CD4-positive, CD25-positive, alpha-beta regulatory T cell (primary cell): ENCODE results near the gene TMEM115. TPM values are rescaled to one million over a fixed set of nuclear protein-coding genes. Genes with fewer than 3 reads are reported as not detected.

ENCODE experiments used
- ATAC-seq, 2 donors: fragments of 150-1000 bp; cut with Tn5 transposase; one replicate each; pipeline ENCODE4 v1.10.0; 2021; ENCODE audit warnings: low read depth in 2 of 2, moderate number of reproducible peaks in 2 of 2, moderate library complexity in 1 of 2
- DNase-seq, 3 donors: peaks; one replicate each; pipeline versions ENCODE4 v3.0.0 to v3.0.0-alpha.2; 2012 to 2022; ENCODE audit warnings: mixed read lengths in 1 of 3
- H3K27ac ChIP-seq: one replicate; pipeline ENCODE4 v1.7.0; 2013; ENCODE audit warnings: mild to moderate bottlenecking, low read length; ENCODE audit not compliant: insufficient read depth, poor library complexity, severe bottlenecking
- H3K27me3 ChIP-seq: one replicate; pipeline ENCODE4 v1.7.0; 2013; ENCODE audit warnings: low read length; ENCODE audit not compliant: control insufficient read depth, insufficient read depth
- H3K36me3 ChIP-seq: one replicate; pipeline ENCODE4 v1.7.0; 2013; ENCODE audit warnings: mild to moderate bottlenecking, low read length, moderate library complexity; ENCODE audit not compliant: control insufficient read depth, insufficient read depth
- H3K4me1 ChIP-seq: 2 replicates; pipeline ENCODE4 v1.7.0; 2013; ENCODE audit warnings: mild to moderate bottlenecking, low read length; ENCODE audit not compliant: insufficient read depth, control insufficient read depth, poor library complexity, severe bottlenecking
- H3K4me3 ChIP-seq: one replicate; pipeline ENCODE4 v1.7.0; 2013; ENCODE audit warnings: low read depth, mild to moderate bottlenecking, low read length, moderate library complexity
- H3K9me3 ChIP-seq, 2 experiments: 1 replicate in 1 of 2; 2 replicates in 1 of 2; pipeline ENCODE4 v1.7.0; 2013; ENCODE audit warnings: low read length in 2 of 2, mild to moderate bottlenecking in 1 of 2, moderate library complexity in 1 of 2; ENCODE audit not compliant: control insufficient read depth in 2 of 2
- H3K27ac Mint-ChIP-seq, 3 donors: one replicate each; pipeline ENCODE4 v1.8.0; 2020 to 2022; ENCODE audit warnings: mild to moderate bottlenecking in 3 of 3, mixed read lengths in 3 of 3, moderate library complexity in 2 of 3
- H3K27me3 Mint-ChIP-seq: one replicate; pipeline ENCODE4 v1.8.0; 2022; ENCODE audit warnings: mild to moderate bottlenecking, mixed read lengths
- H3K36me3 Mint-ChIP-seq: one replicate; pipeline ENCODE4 v1.8.0; 2020; ENCODE audit warnings: mixed read lengths
- H3K4me1 Mint-ChIP-seq, 4 donors: one replicate each; pipeline ENCODE4 v1.8.0; 2020 to 2022; ENCODE audit warnings: mixed read lengths in 4 of 4, mild to moderate bottlenecking in 1 of 4
- H3K4me3 Mint-ChIP-seq, 4 donors: one replicate each; pipeline ENCODE4 v1.8.0; 2020 to 2022; ENCODE audit warnings: mild to moderate bottlenecking in 4 of 4, mixed read lengths in 4 of 4, moderate library complexity in 3 of 4
- H3K9me3 Mint-ChIP-seq, 7 donors: one replicate each; pipeline ENCODE4 v1.8.0; 2020 to 2022; ENCODE audit warnings: mixed read lengths in 7 of 7, mild to moderate bottlenecking in 3 of 7, moderate library complexity in 2 of 7
- polyA plus RNA-seq, 4 donors: library from polyadenylated mRNA; unstranded; fragments of 300-500 nt; fragmentation: Illumina TruSeq; gene quantifications; one replicate each; pipeline ENCODE4 v1.2.3, GENCODE V29; 2021
- total RNA-seq: library from RNA; stranded (reverse); gene quantifications from one replicate; pipeline ENCODE4 v1.2.3, GENCODE V29; 2022

TMEM115 gene
- total and polyA plus RNA-seq, 5 donors from 2014 or later, result 18.3 to 38.6 (median 36.3) TPM

- Histone ChIP-seq H3K4me3 (no peak overlapping the region), H3K4me1 (no peaks in the 10 kb centered on the region), H3K27me3 (no peaks in the 10 kb centered on the region), H3K9me3 (no peaks in the 10 kb centered on the region), H3K36me3 (no peaks in the 10 kb centered on the region), H3K27ac (no peak overlapping the region)
- no peaks in the 10 kb centered on the region for H3K36me3 Mint-ChIP-seq
- no peak overlapping the region for H3K27ac Mint-ChIP-seq
- peaks cover 0 to 2% (median 0%) of the 10 kb centered on the region in 4 donors for H3K4me1 Mint-ChIP-seq
- DNase-seq, result no peak
- no peaks in the 10 kb centered on the region for H3K9me3 Mint-ChIP-seq
- no peak for ATAC-seq
- H3K27me3 Mint-ChIP-seq, result no peaks in the 10 kb centered on the region
- H3K4me3 Mint-ChIP-seq, result no peak overlapping the region
Measured at GRCh38 chr3:50393061-50393460, 33.7 kb upstream of the TMEM115 start.

GRCh38 chr3:50392101-50392715 is 32.9 kb upstream of the TMEM115 start:
- DNase-seq, result no peak
- Histone ChIP-seq H3K27ac (no peak overlapping the region), H3K4me3 (no peak overlapping the region), H3K27me3 (no peaks in the 10 kb centered on the region), H3K4me1 (no peaks in the 10 kb centered on the region), H3K36me3 (no peaks in the 10 kb centered on the region), H3K9me3 (no peaks in the 10 kb centered on the region)
- H3K27ac Mint-ChIP-seq, result peak overlapping the region in 1 of 3 donors; percentile 23
- peaks cover 0 to 2% (median 0%) of the 10 kb centered on the region in 4 donors for H3K4me1 Mint-ChIP-seq
- no peaks in the 10 kb centered on the region for H3K27me3 Mint-ChIP-seq
- no peak for ATAC-seq
- no peak overlapping the region for H3K4me3 Mint-ChIP-seq
- H3K36me3 Mint-ChIP-seq, result no peaks in the 10 kb centered on the region
- no peaks in the 10 kb centered on the region for H3K9me3 Mint-ChIP-seq

- no peaks in the 10 kb centered on the region for H3K36me3 Mint-ChIP-seq
- no peaks in the 10 kb centered on the region for H3K9me3 Mint-ChIP-seq
- no peaks in the 10 kb centered on the region for H3K27me3 ChIP-seq
- H3K9me3 ChIP-seq, result no peaks in the 10 kb centered on the region
- no peaks in the 10 kb centered on the region for H3K27me3 Mint-ChIP-seq
- H3K27ac ChIP-seq, result no peak overlapping the region
- no peaks in the 10 kb centered on the region for H3K36me3 ChIP-seq
- H3K4me1 Mint-ChIP-seq, result peaks cover 0 to 2% (median 0%) of the 10 kb centered on the region in 4 donors
- ATAC-seq, result no peak
- DNase-seq, result no peak
- H3K4me3 Mint-ChIP-seq, result no peak overlapping the region
- H3K4me1 ChIP-seq, result no peaks in the 10 kb centered on the region
- H3K27ac Mint-ChIP-seq, result peak overlapping the region in 1 of 3 donors; percentile 56
- no peak overlapping the region for H3K4me3 ChIP-seq
Measured at GRCh38 chr3:50390508-50391224, 31.3 kb upstream of the TMEM115 start.

- no peak for DNase-seq
- no peak overlapping the region for H3K27ac ChIP-seq
- no peak for ATAC-seq
- H3K4me1 Mint-ChIP-seq, result peaks cover 0 to 2% (median 0%) of the 10 kb centered on the region in 4 donors
- no peaks in the 10 kb centered on the region for H3K9me3 ChIP-seq
- no peaks in the 10 kb centered on the region for H3K9me3 Mint-ChIP-seq
- no peak overlapping the region for H3K4me3 Mint-ChIP-seq
- no peaks in the 10 kb centered on the region for H3K4me1 ChIP-seq
- H3K27me3 Mint-ChIP-seq, result no peaks in the 10 kb centered on the region
- no peaks in the 10 kb centered on the region for H3K36me3 Mint-ChIP-seq
- no peak overlapping the region for H3K27ac Mint-ChIP-seq
- H3K4me3 ChIP-seq, result no peak overlapping the region
- no peaks in the 10 kb centered on the region for H3K36me3 ChIP-seq
- H3K27me3 ChIP-seq, result no peaks in the 10 kb centered on the region
Measured at GRCh38 chr3:50389414-50389767, 30.1 kb upstream of the TMEM115 start.

GRCh38 chr3:50388720-50389413 is 29.5 kb upstream of the TMEM115 start:
- Mint-ChIP-seq H3K9me3 (no peaks in the 10 kb centered on the region), H3K27me3 (no peaks in the 10 kb centered on the region), H3K4me3 (no peak overlapping the region), H3K4me1 (peaks cover 0 to 2% (median 0%) of the 10 kb centered on the region in 4 donors), H3K36me3 (no peaks in the 10 kb centered on the region), H3K27ac (no peak overlapping the region)
- no peaks in the 10 kb centered on the region for H3K9me3 ChIP-seq
- no peaks in the 10 kb centered on the region for H3K36me3 ChIP-seq
- no peak overlapping the region for H3K4me3 ChIP-seq
- H3K27me3 ChIP-seq, result no peaks in the 10 kb centered on the region
- DNase-seq (no peak), ATAC-seq (no peak)
- H3K4me1 ChIP-seq, result no peaks in the 10 kb centered on the region
- no peak overlapping the region for H3K27ac ChIP-seq

- Histone ChIP-seq H3K36me3 (no peaks in the 10 kb centered on the region), H3K27me3 (no peaks in the 10 kb centered on the region), H3K9me3 (no peaks in the 10 kb centered on the region), H3K27ac (no peak overlapping the region), H3K4me1 (no peaks in the 10 kb centered on the region), H3K4me3 (no peak overlapping the region)
- DNase-seq (no peak), ATAC-seq (no peak)
- Mint-ChIP-seq H3K4me3 (no peak overlapping the region), H3K36me3 (no peaks in the 10 kb centered on the region), H3K9me3 (no peaks in the 10 kb centered on the region), H3K4me1 (peaks cover 0 to 2% (median 0%) of the 10 kb centered on the region in 4 donors), H3K27me3 (no peaks in the 10 kb centered on the region), H3K27ac (no peak overlapping the region)
Measured at GRCh38 chr3:50388016-50388719, 28.8 kb upstream of the TMEM115 start.

GRCh38 chr3:50385754-50386153 is 26.4 kb upstream of the TMEM115 start:
- peak overlapping the region in 1 of 4 donors; percentile 27 for H3K4me3 Mint-ChIP-seq

More at GRCh38 chr3:50385754-50386153, 26.4 kb upstream of the TMEM115 start:
- H3K27ac Mint-ChIP-seq, result no peak overlapping the region
- no peak for ATAC-seq
- H3K9me3 ChIP-seq, result no peaks in the 10 kb centered on the region
- H3K36me3 ChIP-seq, result no peaks in the 10 kb centered on the region
- H3K9me3 Mint-ChIP-seq, result no peaks in the 10 kb centered on the region
- no peak overlapping the region for H3K4me3 ChIP-seq
- H3K4me1 ChIP-seq, result no peaks in the 10 kb centered on the region
- no peak for DNase-seq
- no peaks in the 10 kb centered on the region for H3K4me1 Mint-ChIP-seq
- no peak overlapping the region for H3K27ac ChIP-seq
- H3K27me3 ChIP-seq, result no peaks in the 10 kb centered on the region
- H3K27me3 Mint-ChIP-seq, result peaks cover 5% of the 10 kb centered on the region
- no peaks in the 10 kb centered on the region for H3K36me3 Mint-ChIP-seq
